COR-L47 (cell line): ENCODE data around the gene PARD6G.
"Not testable (repeated sequence)": the region's sequence is repeated elsewhere in the genome, so short reads cannot be mapped to it uniquely, and the experiment has no call there.

Source experiments
- DNase-seq: peaks from one replicate; lab custom pipeline; 2025; lab: John Stamatoyannopoulos, UW

The PARD6G gene

DNA sequence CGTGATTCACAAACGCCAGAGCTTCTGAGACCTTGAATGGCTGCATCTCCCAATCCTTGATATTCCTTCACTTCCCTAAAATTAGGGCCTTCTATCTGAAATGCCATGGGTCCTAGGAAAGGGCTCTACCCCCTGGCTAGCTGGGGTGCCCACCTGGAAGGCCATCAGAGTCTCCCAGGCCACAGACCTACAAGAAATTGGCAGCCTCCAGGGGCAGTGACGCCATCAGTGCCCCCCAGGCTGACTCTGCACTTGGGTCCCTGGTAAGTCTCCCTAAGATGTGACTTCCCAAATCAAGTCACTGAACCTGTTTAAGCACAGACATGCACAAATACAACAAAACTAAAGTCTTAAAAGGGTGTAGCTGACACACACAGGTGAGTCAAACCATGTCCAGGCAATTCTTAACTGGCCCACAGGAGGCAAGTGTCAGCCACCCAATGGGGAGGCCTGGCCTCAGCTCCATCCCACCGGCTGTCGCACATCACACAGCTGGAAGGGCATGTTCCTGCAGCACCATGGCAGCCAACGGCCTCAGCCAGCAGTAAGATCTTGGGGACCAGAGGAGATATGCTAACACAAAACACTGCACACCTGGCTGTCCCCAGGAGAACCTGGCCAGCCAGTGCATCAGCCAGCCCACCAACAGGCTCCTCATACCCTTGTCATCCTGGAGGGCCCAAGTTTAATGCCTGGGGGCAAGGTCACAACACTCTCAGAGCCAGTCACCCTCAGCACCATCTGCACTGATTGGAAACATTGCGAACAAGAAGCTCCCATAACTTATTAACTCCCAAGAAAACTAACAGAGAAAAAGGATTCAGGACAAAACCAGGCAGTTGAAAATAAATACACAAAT lies 5.2 kb downstream of the PARD6G start:
- no peak for DNase-seq

- DNase-seq: no peak
Observed at GRCh38 chr18:80239830-80240229, 7.5 kb downstream of the PARD6G start.

GRCh38 chr18:80238651-80239260 lies 8.6 kb downstream of the PARD6G start:
- DNase-seq: no peak

GRCh38 chr18:80237519-80237918 lies 9.8 kb downstream of the PARD6G start:
- DNase-seq: not testable (repeated sequence)

DNA sequence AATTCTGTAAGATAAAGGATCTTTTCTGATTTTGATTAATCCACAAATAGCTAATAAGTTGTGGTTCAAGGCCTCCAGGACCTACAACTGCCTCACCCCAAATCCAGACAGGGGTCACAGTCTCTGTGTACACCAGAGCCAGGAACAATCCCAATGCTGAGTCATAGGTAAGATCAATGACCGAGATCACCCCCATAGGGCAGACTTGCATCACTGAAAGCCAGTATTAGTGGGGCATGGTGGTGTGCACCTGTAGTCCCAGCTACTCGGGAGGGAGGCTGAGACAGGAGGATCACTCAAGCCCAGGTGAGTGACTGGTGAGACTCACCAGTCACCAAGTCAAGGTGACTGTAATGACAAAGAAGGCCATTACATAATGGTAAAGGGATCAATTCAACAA lies 12.9 kb downstream of the PARD6G start:
- no peak for DNase-seq

- no peak for DNase-seq
Observed at GRCh38 chr18:80233899-80234298, 13.4 kb downstream of the PARD6G start.

DNA sequence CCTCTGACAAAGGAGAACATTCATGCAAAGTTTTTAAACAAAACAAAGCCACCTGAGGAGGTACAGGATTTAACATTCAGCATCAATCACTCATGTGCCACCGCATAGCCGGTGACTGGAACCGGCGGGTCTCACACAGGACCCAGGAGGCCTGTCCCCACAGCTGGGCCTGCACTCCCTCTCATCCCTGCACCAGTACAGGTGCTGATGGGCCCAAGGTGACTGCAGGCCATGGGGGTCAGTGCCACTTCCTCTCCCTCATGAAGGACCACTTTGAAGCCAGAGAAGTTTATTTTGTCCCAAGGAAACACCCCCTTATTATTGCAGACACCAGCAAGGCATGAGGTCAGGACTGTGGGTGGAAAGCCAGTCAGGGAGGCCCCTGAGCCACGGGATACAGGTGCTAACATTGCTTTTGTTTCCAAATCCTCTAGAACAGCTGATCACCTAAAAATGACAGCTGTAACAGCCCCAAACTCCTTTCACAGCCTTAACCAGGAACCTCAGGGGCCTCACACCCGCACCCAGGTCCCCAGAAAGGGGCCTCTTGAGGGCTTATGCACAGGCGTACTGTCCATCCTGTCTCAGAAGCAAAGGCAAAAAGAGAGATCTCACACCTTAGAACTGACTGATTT lies 14.0 kb downstream of the PARD6G start:
- no peak for DNase-seq

- DNase-seq: no peak
Observed at GRCh38 chr18:80232710-80233109, 14.6 kb downstream of the PARD6G start.

DNA sequence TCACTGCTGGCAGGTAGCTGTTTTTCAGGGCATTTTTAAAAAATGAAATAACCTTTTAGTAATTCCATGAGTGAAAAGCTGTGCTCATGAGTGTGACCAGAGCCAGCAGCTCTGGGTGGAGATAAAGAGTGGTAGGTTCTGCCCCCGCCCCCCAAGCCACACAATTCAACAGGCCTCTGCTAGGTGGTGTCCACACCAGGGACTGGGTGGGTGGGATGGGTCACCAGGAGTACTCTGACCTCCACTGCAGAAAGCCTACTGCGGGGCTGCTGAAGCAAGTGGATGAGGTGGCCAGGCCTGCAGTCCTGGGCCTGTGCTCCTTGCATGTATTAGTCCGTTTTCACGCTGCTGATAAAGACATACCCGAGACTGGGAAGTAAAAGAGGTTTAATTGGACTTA lies 15.3 kb downstream of the PARD6G start:
- DNase-seq: no peak

- no peak for DNase-seq
Observed at GRCh38 chr18:80231616-80232015, 15.7 kb downstream of the PARD6G start.

- DNase-seq: no peak
Observed at GRCh38 chr18:80231151-80231550, 16.2 kb downstream of the PARD6G start.

GRCh38 chr18:80229766-80230745 lies 17.3 kb downstream of the PARD6G start:
- DNase-seq: no peak

DNA sequence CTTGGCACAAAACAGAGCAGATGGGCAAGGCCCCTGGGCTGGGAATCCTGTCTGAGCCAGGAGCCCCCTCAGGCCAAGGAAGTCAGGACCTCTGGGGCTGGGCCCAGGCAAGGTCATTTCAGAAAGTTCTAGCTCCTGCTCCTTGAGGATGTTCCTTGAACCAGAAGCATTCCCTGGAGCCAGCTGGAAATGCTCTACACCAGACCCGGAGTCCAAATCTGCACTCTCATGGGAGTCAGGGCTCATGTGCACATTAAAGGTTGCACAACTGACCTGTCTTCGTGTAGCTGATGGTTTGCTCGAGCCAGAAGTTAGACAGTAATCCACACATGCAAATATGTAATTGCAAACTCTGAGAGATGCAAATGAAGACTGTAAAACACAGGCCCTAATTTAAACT lies 18.0 kb downstream of the PARD6G start:
- DNase-seq: no peak

- DNase-seq: no peak
Observed at GRCh38 chr18:80228051-80228848, 19.1 kb downstream of the PARD6G start.

DNA sequence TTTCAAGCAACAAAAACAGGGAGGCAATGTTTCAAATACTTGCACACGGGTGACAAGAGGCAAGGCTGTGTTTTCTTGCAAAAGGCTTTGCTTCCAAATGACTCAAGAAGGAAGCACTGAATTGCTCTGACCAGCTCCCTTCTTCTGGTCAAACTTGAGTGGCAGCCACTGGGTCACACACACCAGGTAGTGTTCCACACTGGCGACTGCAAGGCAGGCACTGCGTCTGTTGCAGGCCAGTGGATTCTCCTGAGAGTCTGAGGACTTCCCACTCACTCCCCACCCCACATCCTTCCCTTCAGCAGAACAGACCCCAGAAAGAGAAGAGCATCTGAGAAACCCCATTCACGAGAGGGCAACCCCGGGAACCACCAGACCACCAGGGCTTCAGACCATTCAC lies 19.8 kb downstream of the PARD6G start:
- no peak for DNase-seq

GRCh38 chr18:80225685-80226084 lies 21.6 kb downstream of the PARD6G start:
- DNase-seq: no peak

GRCh38 chr18:80223581-80224148 lies 23.6 kb downstream of the PARD6G start:
- DNase-seq: no peak

DNA sequence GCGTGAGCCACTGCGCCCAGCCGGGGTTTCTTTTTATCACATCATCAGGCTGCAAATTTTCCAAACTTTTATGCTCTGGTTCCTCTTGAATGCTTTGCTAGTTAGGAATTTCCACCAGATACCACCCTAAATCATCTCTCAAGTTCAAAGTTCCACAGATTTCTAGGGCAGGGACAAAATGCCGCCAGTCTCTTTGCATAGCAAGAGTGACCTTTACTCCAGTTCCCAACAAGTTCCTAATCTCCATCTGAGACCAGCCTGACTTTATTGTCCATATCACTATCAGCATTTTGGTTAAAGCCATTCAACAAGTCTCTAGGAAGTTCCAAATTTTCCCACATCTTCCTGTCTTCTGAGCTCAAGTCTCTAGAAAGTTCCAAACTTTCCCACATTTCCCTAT lies 27.8 kb downstream of the PARD6G start:
- not testable (repeated sequence) for DNase-seq

GRCh38 chr18:80218341-80219227 lies 28.7 kb downstream of the PARD6G start:
- DNase-seq: no peak

- DNase-seq: no peak
Observed at GRCh38 chr18:80213182-80213581, 34.1 kb downstream of the PARD6G start.
